ENCODE data around the gene GPR146. TPM values are rescaled to one million over a fixed set of nuclear protein-coding genes. Genes with fewer than 3 reads are reported as not detected.

GPR146 gene
- polyA plus RNA-seq, 1 donor from 2014 or later = 2.6 TPM

DNA sequence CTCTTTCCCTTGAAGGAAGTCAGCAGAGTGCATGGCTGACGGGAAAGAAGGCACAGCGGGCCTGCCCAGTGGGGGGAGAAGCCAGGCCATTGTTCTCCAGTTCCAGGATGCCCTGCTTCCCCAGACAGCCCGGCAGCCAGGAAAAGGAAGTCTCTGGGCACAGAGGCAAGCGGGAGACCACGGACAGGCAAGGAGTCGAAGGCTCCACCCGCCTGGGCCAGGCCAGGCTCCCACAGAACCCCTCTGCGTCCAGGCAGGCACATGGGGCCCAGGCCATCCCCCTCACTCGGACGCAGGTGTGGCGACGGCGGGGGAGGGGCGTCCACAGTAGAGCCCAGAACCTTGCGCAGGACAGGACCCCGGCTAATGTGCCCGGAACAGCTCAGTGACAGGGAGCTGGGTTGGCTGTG lies 8.7 kb downstream of the GPR146 start:
- Mint-ChIP-seq H3K4me1 (peaks cover 4 to 12% (median 6%) of the 10 kb centered on the region in 3 donors), H3K9me3 (no peaks in the 10 kb centered on the region), H3K27ac (no peak overlapping the region), H3K27me3 (peaks cover 17% of the 10 kb centered on the region), H3K36me3 (no peaks in the 10 kb centered on the region), H3K4me3 (no peak overlapping the region)

DNA sequence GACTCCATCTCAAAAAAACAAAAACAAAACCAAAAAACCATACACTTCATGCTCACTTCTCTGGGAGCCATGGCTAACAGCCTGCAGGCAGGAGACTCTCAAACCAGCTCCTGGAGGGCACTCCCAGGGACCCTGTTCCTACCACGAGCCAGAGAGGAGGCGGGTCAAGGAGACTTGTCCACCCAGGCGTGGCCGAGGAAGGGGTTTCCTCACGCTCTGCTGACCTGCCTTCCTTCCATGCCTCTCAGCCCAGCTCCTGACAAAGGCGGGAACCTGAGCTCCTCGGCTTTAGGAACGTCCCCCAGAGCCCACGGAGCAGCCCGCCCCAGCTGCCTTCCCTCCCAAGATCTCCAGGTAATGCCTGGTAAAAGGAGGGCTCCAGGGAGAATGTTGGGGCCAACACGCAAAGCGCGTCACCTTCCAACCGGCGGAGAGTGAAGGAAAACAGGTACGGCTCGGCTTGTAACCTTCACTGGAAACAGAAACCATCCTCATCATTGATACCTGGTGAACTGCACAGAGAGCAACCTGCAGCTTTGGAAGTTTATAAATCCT lies 9.5 kb downstream of the GPR146 start:
- Mint-ChIP-seq H3K27me3 (peaks cover 19% of the 10 kb centered on the region), H3K4me1 (peaks cover 2 to 15% (median 3%) of the 10 kb centered on the region in 3 donors), H3K4me3 (no peak overlapping the region), H3K27ac (no peak overlapping the region), H3K36me3 (no peaks in the 10 kb centered on the region), H3K9me3 (no peaks in the 10 kb centered on the region)

DNA sequence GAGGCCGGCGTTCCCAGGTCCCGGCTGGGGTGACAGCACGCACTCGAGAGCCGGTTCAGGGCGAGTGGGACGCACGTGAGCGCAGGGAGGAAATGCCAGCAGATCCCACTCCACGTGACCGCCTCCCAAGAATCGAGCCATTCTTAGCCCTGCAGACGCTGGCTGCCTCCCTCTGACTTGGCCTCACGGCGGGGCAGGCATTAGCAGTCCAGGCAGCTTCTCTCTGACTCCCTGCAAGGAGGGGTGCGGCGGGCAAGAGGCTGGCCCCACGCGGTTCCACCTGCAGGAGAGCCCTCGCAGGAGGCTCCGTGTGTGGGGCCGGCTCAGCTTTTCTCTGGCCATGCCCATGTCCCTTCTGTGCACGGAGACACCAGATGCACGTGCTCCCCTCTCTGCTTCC lies 10.1 kb downstream of the GPR146 start:
- no peaks in the 10 kb centered on the region for H3K36me3 Mint-ChIP-seq
- no peak overlapping the region for H3K27ac Mint-ChIP-seq
- H3K4me1 Mint-ChIP-seq = peaks cover 1 to 14% (median 4%) of the 10 kb centered on the region in 3 donors
- peaks cover 19% of the 10 kb centered on the region for H3K27me3 Mint-ChIP-seq
- H3K4me3 Mint-ChIP-seq = no peak overlapping the region
- no peaks in the 10 kb centered on the region for H3K9me3 Mint-ChIP-seq

DNA sequence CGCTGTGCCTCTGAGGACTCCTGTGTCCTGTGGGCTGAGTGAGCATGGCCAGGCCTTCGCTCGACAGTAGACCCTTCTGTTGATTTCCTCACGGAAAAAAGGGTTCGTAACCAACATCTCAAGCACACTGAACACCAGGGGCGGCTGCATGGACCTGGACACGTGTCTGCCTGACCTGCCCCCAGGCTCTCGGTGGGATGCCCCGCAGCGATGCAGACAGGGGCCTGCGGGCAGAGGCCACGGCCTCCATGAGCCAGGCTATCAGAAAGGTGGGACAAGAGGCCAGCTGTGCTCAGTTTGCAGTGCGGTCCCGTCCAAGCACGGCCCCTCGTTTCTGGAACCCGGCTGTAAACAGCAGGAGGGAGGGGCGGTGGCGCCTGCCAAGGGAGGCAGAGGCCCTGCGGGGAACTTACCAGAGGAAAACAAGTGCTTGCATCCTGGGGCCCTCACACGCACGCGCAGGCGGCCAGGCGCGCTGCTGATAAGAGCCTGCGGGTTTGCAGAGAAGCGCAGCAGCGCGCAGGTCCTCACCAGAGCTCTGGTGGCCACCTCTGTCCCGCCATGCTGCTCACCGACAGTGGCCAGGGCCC lies 10.6 kb downstream of the GPR146 start:
- Mint-ChIP-seq H3K27ac (no peak overlapping the region), H3K4me1 (peaks cover 2 to 15% (median 4%) of the 10 kb centered on the region in 3 donors), H3K4me3 (peak overlapping the region in 3 of 4 donors; percentile 45 to 74 (median 67)), H3K36me3 (no peaks in the 10 kb centered on the region), H3K27me3 (peaks cover 19% of the 10 kb centered on the region), H3K9me3 (no peaks in the 10 kb centered on the region)

DNA sequence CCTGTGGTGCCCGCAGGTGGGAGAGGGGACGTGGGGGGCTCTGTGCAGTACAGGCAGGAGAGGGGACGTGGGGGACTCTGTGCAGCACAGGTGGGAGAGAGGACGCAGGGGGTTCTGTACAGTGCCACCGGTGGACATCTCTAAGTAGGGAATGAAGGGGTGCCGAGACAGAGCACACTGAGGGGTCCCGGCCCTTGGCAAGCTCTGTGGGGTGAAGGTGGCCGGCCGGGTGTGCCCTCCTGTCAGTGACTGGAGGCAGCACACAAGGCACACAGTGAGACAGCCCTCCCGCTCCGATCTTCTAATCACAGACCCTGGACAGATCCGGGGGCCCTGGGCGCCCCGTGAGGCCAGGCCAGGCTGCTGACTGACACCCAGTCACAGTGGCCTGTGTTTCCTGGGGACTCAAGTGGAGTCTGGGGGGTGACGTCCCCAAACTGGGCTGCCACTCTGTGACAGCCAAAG lies 11.2 kb downstream of the GPR146 start:
- Mint-ChIP-seq H3K27ac (no peak overlapping the region), H3K4me1 (peaks cover 3 to 20% (median 4%) of the 10 kb centered on the region in 3 donors), H3K4me3 (peak overlapping the region in 3 of 4 donors; percentile 45 to 74 (median 67)), H3K9me3 (no peaks in the 10 kb centered on the region), H3K27me3 (peaks cover 22% of the 10 kb centered on the region), H3K36me3 (no peaks in the 10 kb centered on the region)

DNA sequence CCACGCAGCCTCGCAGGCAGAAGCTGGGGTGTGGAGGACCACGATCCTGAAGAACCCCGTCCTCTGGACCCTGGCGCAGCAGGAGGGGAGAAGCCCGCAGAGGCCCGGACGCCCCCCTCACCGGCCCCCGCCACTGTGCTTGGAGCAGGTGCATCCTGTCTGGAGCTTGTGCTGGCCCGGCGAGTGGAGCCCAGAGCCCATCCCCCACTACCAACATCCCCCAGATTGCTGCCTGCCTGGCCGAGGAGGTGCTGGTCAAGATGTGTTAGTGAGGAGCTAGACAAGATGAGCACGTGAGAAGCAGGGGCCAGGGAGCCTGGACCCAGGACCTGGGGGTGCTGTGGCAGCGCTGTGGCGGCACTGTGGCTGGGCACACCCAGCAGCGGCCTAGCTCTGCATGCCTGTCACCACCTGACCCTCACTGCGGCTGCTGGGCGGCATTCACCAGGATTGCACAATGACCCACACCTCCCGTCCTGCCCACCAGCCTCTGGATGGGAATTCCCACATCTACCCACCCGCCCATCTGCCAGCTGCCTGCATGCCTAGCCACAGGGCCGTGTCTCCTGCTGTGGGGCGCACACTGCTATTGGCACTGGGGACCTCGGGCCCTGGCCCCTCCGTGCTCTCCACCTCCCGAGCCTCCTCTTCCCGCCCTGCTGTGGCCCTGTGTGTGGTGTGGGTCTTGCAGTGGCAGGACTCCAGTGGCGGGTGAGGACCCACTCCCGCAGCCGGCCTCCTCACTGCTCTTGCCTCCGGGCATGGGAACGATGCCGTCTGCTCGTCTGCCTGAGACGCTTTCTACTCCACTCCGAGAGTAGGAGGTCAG lies 11.8 kb downstream of the GPR146 start:
- Mint-ChIP-seq H3K27ac (peak overlapping the region in 1 of 3 donors; percentile 73), H3K4me1 (peaks cover 3 to 20% (median 4%) of the 10 kb centered on the region in 3 donors), H3K9me3 (no peaks in the 10 kb centered on the region), H3K4me3 (peak overlapping the region in 1 of 4 donors; percentile 74), H3K36me3 (no peaks in the 10 kb centered on the region), H3K27me3 (peaks cover 22% of the 10 kb centered on the region)

DNA sequence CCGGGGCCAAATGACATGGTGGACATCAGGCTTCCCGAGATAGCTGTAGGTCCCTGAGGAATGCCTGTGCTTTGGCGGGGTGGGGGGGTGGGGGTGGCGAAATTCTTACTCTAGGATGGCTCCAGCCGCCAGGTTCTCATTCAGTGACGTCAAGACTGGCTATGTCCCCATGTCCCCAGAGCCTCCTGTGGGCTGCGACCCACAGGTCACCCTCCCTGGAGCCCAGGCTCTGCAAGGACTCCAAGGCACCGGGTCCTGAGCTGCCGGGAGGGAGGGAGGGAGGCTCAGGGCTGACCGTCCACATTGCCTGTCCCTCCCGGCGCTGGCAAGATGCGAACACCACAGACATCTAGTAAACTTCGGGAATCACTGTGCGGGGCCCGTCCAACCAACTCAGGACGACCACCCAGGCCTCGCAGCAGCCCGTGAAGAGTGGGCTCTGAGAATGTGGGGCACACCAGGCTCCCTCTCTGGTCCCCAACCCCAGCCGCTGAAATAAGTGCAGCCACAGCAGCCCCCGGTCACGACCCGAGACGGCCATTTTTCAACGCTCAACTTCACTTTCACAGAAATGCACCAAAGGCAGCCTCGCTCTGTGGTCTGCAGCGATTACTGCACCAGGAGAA lies 12.6 kb downstream of the GPR146 start:
- H3K4me3 Mint-ChIP-seq = no peak overlapping the region
- peaks cover 5 to 22% (median 9%) of the 10 kb centered on the region in 3 donors for H3K4me1 Mint-ChIP-seq
- H3K27me3 Mint-ChIP-seq = peaks cover 24% of the 10 kb centered on the region
- H3K27ac Mint-ChIP-seq = no peak overlapping the region
- H3K9me3 Mint-ChIP-seq = no peaks in the 10 kb centered on the region
- no peaks in the 10 kb centered on the region for H3K36me3 Mint-ChIP-seq

DNA sequence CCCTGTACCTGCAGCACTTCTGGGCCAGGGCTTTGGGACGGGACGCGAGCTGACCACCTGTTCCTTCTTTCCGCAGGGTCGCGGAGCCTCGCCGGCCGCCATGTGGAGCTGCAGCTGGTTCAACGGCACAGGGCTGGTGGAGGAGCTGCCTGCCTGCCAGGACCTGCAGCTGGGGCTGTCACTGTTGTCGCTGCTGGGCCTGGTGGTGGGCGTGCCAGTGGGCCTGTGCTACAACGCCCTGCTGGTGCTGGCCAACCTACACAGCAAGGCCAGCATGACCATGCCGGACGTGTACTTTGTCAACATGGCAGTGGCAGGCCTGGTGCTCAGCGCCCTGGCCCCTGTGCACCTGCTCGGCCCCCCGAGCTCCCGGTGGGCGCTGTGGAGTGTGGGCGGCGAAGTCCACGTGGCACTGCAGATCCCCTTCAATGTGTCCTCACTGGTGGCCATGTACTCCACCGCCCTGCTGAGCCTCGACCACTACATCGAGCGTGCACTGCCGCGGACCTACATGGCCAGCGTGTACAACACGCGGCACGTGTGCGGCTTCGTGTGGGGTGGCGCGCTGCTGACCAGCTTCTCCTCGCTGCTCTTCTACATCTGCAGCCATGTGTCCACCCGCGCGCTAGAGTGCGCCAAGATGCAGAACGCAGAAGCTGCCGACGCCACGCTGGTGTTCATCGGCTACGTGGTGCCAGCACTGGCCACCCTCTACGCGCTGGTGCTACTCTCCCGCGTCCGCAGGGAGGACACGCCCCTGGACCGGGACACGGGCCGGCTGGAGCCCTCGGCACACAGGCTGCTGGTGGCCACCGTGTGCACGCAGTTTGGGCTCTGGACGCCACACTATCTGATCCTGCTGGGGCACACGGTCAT lies 13.3 kb downstream of the GPR146 start:
- H3K36me3 Mint-ChIP-seq = no peaks in the 10 kb centered on the region
- no peaks in the 10 kb centered on the region for H3K9me3 Mint-ChIP-seq
- H3K4me1 Mint-ChIP-seq = peaks cover 12 to 29% (median 15%) of the 10 kb centered on the region in 3 donors
- peaks cover 27% of the 10 kb centered on the region for H3K27me3 Mint-ChIP-seq
- peak overlapping the region in 1 of 3 donors; percentile 90 for H3K27ac Mint-ChIP-seq
- no peak overlapping the region for H3K4me3 Mint-ChIP-seq

DNA sequence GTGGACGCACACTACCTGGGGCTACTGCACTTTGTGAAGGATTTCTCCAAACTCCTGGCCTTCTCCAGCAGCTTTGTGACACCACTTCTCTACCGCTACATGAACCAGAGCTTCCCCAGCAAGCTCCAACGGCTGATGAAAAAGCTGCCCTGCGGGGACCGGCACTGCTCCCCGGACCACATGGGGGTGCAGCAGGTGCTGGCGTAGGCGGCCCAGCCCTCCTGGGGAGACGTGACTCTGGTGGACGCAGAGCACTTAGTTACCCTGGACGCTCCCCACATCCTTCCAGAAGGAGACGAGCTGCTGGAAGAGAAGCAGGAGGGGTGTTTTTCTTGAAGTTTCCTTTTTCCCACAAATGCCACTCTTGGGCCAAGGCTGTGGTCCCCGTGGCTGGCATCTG lies 14.0 kb downstream of the GPR146 start:
- Mint-ChIP-seq H3K4me3 (no peak overlapping the region), H3K9me3 (no peaks in the 10 kb centered on the region), H3K27ac (peak overlapping the region in 2 of 3 donors; percentile 76 to 90), H3K36me3 (no peaks in the 10 kb centered on the region), H3K4me1 (peaks cover 14 to 30% (median 15%) of the 10 kb centered on the region in 3 donors), H3K27me3 (peaks cover 27% of the 10 kb centered on the region)

DNA sequence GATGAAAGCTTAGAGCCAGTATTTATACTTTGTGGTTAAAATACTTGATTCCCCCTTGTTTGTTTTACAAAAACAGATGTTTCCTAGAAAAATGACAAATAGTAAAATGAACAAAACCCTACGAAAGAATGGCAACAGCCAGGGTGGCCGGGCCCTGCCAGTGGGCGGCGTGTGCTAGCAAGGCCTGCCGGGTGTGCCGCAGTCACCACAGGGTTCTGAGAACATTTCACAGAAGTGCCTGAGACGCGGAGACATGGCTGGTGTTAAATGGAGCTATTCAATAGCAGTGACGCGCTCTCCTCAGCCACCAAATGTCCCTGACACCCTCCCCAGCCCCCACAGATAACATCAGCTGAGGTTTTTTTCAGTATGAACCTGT lies 14.5 kb downstream of the GPR146 start:
- Mint-ChIP-seq H3K9me3 (no peaks in the 10 kb centered on the region), H3K4me1 (peaks cover 14 to 33% (median 15%) of the 10 kb centered on the region in 3 donors), H3K4me3 (peak overlapping the region in 1 of 4 donors; percentile 70), H3K27ac (peak overlapping the region in 2 of 3 donors; percentile 76 to 90), H3K36me3 (no peaks in the 10 kb centered on the region), H3K27me3 (peaks cover 27% of the 10 kb centered on the region)

DNA sequence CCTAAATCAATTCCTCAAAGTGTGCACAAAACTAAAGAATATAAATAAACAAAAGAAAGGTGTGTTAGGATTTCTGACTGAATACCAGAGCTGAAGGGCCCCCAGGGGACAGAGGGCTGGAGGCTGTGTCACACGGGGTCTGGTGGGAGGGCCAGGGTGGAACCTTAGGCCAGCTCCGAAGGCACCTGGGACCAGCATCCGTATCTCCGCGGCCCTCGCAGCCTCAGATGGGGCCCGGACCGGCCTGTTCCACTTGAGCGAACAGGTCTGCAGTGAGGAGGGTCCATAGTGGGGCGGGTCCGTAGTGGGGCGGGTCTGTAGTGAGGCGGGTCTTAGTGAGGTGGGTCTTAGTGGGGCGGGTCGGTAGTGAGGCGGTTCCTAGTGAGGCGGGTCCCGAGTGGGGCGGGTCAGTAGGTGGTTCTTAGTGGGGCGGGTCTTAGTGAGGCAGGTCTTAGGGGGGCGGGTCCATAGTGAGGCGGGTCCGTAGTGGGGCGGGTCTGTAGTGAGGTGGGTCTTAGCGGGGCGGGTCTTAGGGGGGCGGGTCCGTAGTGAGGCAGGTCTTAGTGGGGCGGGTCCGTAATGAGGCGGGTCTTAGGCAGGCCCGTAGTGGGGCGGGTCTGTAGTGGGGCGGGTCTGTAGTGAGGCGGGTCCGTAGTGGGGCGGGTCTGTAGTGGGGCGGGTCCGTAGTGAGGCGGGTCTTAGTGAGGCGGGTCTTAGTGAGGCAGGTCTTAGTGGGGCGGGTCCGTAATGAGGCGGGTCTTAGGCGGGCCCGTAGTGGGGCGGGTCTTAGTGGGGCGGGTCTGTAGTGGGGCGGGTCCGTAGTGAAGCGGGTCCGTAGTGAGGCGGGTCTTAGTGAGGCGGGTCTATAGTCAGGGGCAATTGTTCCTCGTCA lies 15.1 kb downstream of the GPR146 start:
- Mint-ChIP-seq H3K27me3 (peaks cover 30% of the 10 kb centered on the region), H3K4me3 (peak overlapping the region in 2 of 4 donors; percentile 54 to 70), H3K9me3 (no peaks in the 10 kb centered on the region), H3K4me1 (peaks cover 14 to 33% (median 15%) of the 10 kb centered on the region in 3 donors), H3K36me3 (no peaks in the 10 kb centered on the region), H3K27ac (peak overlapping the region in 1 of 3 donors; percentile 90)

DNA sequence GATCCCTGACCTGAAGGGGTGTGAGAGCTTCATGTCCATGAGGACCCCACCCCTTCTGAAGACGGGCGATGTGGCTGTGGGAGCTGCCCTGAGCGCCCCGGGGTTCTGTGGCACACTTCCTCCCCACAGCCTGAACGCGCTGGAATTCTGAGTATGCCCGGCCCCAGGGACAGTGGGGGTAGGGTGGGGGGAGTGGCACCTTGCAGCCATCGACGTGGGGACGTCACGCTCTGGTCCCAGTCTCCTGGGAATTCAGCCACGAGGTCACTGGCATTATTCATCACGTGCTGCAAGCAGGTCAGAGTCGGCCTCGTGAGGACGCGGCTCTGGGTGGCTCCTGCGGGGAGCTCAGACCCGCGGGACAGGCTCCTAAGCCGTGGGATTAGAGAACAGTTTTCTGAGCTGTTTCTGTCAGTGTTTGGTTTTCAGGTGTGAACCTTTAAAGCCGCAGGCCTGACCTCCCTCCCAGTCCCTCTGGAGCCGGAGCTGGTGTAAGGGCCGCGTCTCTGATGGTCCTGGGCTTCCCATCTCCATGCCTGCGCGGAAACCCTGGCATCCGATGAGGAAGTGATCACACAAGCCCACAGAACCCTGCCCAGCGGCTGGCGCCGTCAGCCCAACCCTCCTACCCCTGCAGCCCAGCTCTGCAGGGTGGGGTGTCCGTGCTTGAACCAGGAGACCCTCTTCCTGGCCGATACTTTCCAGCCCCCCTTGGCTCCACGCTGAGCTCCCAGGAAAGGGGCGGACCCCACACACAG lies 16.1 kb downstream of the GPR146 start:
- Mint-ChIP-seq H3K27me3 (peaks cover 27% of the 10 kb centered on the region), H3K9me3 (no peaks in the 10 kb centered on the region), H3K4me3 (peak overlapping the region in 2 of 4 donors; percentile 54 to 70), H3K4me1 (peaks cover 15 to 32% (median 18%) of the 10 kb centered on the region in 3 donors), H3K36me3 (no peaks in the 10 kb centered on the region), H3K27ac (peak overlapping the region in 1 of 3 donors; percentile 16)

DNA sequence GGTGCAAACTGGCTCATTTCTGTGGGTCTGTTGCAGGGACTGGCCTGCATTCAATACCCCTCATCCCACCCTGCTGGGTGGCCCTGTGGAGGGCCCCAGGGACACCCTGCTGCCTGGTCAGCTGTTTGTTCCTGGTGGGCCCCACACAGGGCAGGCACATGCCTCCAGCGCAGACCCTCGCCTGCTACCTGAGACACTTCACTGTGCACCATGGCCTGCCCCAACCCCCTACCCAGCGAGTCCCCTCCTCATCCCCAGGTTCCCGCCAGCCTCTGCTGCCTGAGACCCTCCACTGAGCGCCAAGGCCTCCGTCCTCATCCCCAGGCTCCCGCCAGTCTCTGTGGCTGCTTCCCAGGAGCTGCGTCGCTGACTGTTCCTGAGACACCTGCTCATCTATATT lies 16.8 kb downstream of the GPR146 start:
- Mint-ChIP-seq H3K27ac (no peak overlapping the region), H3K4me1 (peaks cover 15 to 29% (median 18%) of the 10 kb centered on the region in 3 donors), H3K36me3 (no peaks in the 10 kb centered on the region), H3K4me3 (peak overlapping the region in 2 of 4 donors; percentile 25 to 58), H3K27me3 (peaks cover 27% of the 10 kb centered on the region), H3K9me3 (no peaks in the 10 kb centered on the region)
